HG02678 (cell line): ENCODE results near the gene PCDH1.
"Not testable (repeated sequence)": the region's sequence is repeated elsewhere in the genome, so short reads cannot be mapped to it uniquely, and the experiment has no call there.

Source experiments
- ATAC-seq: cut with Tn5 transposase; IDR thresholded peaks from one replicate; pipeline ENCODE4 v1.9.1; 2021; ENCODE audit warnings: mild to moderate bottlenecking, moderate library complexity; ENCODE audit not compliant: unreplicated experiment

The PCDH1 gene

DNA sequence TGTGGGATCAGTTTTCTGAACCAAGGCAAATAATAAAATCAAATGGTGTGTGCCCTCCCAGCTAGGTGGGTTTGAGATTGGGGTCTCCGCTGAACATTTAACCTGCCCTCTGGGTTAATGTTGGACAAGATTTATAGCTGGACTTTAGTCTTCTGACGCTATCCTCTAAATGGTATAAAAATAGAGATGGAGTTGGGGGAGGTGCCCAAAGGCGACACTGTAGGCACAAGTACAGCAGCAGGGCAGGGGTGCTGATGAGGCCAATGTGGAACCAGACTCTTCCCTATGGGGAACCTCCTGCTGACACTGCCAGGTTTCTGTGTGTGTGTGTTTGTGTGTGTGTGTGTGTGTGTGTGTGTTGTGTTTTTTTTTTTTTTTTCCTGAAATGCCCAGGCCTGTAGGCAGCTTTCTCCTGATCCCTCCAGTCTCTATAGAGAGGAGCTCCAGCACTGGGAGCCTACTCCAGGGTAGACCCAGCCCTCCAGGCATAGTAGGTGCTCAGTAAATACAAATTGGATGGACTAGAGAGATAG, 37.9 kb downstream of the PCDH1 start:
- ATAC-seq: no peak

DNA sequence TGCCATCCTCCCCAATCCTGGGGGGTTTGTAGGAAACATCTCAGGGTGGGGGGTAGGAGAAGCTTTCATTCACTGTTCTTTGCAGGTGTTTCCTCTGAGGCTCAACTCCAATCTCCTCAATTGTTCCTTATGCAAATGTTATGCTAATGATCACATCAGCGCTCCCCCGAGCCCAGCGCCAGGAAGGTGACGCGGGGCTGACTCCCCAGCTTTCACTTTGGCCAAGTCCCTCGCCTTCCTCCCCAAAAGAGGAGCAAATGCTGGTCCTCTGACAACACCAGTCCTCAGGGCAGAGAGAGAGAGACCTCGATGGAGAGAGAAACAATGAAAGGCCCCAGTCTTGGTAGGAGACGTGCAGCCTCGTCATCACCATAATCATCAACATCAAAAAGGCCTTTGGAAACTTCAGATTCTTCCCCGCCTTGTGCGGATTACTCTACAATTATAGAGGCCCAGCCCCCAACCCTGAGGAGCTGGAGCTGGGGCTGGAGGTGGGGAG, 39.1 kb downstream of the PCDH1 start:
- ATAC-seq: no peak

DNA sequence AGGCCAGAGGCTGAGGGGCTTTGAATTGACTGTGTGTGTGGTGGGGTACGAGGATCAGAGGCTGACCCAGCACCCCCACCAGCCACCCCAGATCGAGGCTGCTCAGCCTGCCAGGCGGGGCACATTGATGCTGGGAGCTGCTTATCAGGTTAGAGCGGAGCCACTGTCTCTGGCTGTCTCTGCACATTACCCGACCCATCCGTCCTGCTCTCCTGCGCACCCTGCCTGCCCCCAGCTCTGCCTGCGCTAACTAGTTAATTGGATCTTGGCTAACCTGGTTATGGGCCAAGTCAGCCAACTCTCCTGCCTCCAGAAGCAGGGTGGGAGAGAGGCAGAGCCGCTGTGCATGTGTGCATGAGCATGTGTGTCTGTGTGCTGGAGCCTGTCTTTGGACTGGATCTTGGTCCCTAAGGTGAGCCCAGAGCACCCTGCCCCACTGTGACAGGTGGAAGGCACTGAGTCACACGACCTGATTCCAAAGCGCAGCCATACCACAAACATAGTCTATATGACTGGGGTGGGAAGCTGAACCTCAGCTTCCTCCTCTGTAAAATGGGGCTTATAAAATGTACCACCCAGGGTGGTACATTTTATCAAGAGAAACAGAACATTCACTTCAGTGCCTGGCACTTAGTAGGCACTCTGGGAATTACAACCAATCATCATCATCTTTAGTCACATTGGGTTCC, 39.7 kb downstream of the PCDH1 start:
- no peak for ATAC-seq

DNA sequence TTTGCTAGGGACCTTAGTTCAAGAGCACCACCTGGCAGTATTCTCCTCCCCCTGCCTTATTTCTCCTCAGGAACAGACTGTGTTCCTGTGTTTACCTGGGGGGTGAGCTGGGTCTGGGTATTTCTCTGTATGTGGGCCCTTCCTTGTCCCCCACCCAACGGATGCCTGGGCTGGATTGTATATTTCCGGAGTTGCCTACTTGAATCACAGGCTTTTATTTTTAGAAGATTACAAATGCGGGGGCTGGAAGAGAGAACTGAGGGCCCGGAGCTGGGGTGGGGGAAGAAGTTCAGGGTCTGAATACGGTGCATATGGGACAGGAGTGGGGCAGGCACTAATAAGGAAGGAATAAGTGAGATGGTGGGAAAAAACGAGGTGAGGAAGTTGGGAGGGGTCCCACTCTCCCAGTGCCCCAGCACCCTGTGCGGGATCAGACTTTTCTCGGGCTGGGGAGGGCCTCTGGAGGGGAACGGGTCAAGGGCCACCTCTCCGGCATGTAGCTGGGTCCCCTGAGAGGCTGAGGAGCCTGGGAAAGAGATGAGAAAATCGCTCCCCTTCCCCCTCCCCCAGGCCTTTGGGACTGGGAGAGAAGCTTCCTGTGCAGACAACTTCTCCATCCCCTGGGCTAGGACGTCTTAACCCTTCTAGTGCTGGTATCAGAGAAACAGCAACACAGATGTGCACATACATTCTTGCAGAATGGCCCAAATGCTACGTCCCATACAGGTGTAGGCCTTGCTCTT, 42.1 kb downstream of the PCDH1 start:
- ATAC-seq: no peak

DNA sequence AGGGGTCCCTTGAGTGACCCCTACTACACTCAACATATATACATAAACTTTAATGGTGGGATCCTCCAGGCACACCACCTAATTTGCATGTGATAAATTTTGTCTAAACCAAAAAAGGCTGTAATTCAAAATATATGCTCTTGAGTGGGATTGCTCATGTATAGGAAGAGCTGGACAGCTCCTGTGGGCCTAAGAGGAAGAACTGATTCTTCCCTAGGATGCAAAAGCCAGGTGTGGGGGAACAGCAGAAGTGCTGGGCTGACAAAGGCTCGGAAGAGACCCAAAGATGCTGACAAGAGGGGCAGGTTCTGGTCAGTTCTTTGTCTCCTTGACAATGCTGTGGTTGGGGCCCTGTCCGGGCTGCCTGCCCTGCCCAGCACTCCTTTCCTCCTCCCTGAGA, 43.9 kb downstream of the PCDH1 start:
- no peak for ATAC-seq

DNA sequence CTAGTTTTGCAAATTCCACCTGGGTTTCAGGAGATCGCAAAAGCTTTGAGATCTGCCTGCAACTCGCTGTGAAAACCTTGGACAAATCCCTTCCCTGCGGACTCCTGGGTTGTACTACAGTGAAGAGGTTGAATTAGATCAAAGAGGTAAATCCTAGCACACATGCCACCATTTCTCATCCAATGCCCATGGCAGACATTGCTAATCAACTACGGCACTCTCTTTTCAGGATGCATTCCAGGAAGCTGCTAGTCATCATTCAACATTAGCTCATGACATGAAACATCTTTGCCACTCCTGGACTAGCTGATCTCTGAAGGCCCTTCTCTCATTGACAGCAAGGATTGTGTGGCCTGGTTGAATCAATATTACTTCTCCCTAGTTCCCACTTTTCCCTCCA, 46.1 kb downstream of the PCDH1 start:
- no peak for ATAC-seq

DNA sequence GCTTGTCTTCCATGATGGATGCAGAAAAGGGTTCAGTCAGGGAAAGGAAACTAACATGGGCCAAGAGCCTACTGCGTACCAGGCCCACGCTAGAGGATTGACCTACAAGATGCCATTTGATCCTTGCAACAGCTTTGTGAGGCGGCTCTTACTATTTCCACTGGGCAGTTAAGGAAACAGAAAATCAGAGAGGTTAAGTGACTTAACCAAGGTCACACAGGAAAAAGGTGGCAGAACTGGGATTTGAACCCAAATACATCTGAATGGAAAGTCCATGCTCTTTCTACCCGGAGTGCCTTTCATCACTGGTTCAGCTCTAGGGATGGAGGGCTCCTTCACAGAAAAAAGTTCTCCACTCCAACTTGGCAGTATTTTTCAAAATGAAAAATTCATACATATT, 50.0 kb downstream of the PCDH1 start:
- no peak for ATAC-seq

DNA sequence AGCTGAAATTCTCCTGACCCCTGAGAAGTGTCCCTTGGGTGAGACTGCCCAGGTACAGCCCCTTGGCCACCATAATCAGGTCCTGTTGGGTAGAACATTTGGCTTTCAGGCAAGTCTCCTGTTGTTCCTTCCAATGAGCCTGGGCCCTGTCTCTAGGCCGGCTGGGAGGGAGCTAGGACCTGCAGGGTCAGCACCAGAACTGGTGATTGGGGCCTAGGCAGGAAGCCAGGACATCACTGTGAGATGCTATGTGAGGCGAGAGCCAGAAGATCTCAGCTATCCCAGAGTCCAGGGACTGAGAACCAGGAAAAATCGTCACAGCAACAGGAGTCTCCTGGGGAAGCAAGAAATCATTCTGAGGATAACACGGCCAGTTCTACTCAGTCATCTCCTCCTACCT, 51.5 kb downstream of the PCDH1 start:
- no peak for ATAC-seq

DNA sequence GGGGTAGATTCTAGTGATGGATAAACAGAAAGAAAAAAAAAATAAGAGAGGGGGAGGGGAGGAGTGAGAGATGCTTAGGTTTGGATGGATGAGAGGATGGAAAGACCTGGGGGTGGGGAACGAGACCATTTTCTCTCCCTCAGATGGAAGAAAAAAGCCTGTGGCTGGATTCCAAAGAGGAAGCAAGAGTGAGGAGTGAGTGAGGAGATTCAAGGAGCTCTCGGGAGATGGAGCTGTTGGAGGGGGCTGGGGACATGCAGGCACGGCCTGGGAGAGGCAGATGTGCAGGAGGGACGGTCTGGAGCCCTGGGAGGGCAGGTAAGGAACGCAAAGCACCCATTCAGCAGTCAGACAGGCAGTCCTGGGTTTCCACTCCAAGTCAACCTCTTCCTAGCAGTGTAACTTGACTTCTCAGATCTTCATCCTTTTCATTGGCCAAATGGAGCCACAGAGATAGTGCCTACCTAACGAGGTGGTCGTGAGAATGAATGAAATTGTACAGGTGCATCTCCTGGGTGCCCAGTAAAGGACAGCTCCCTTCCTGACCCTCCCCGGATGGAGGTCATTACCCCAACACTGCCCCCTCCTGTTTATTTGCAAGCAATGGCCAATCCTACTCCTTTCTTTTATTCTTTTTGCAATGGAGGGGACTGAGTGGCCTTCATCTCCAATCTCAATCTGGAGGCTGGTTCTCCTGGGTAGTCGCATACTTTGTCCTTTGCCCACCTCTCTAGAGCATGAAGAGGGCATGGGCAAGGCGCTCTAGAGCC, 52.2 kb downstream of the PCDH1 start:
- no peak for ATAC-seq

DNA sequence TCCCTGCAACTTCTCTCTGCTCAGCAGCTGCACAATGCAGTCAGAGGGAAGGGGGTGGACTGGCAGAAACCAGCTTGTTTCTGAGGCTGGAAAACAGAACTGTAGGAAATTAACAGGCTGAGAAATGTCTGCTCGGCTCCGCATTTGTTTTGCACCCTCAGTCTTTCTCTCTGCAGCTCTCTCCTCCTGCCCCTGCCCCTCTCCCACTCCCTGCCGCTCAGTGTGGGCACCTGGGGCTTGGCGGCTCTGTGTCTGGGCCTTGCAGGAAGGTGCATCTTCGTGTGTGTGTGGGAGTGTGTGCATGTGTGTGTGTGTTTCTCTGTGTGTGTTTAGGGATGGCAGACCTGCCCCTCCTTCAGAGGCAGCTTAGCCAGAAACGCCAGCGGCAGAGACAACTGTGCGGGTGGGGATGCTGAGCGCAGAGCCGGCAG, 53.0 kb downstream of the PCDH1 start:
- ATAC-seq: no peak

DNA sequence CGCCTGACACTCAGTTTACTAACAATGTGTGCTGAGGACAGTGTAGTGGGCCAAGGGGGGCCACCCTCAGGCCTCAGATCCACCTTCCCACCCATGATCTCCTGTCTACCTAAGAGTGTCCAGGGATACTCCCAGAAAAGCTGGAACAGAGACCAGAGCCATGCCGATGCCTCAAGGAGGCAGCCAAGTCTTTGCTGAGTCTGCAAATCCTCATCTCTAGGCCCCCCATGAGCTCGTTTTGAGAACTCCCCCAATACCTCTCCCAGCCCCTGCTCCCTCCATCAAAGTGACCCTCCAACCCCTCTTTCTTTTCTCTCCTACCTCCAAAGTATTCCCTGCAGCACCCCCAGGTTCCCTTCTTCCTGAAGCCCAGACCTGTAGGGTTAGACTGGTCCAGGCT, 53.5 kb downstream of the PCDH1 start:
- ATAC-seq: no peak

DNA sequence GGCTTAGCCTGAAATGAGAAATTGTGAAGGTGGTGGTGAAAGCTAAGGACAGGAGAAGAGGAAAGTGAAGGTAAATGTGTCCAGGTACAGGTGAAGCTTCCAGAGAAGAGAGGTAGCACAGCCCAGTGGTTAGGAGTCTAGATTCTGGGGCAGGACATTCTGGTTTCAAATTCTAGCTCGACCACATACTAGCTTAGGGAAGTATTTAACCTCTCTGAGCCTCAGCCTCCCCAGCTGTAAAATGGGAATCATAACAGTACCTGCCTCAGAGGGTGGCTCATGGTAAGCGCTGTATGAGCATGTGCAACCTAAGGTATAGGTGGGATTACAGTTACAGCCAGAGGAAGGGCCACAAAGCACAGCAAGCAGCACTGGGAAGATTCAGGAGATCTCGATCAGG, 55.2 kb downstream of the PCDH1 start:
- ATAC-seq: no peak

DNA sequence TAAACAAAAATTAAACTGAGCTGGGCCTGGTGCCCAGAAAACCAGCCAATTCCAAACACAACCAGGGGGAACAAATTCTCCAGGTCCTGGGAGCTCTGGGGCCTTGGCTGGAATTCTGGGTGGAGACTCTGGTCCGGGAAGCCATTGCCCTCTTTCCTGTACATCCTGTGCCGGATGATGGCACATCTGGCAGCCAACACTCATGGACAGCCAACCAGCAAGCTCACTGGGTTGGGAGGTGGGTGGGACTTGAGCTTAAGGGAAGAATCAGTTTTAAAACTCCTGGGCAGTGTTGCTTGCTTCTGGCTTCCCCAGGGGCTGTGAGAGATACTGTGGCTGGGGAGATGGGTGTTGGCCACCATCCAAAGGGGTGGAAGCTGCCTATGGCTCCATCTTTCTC, 56.1 kb downstream of the PCDH1 start:
- no peak for ATAC-seq

DNA sequence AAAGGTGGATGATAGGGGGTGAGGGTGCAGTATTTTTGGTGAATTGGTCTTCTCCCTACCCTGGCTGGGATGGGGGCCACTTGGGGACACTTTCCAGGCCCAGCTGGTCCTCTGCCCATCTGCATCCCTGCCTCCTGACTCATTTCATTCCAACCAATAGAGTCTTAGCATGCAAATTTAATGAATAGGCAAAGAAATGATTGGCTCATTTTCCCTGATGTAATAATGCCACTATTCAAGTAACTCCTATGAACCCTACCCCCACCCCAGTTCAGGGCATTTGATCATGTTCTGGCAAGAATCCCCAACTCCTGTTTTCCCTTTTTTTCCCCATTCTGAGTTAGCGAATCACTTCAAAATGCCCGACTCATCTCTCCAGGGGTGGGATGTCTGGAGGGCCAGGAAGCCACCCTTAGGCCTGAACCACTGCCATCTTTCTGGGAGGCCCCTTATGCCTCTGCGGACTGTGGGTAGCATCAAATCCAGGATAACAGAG, 56.7 kb downstream of the PCDH1 start:
- ATAC-seq: no peak

DNA sequence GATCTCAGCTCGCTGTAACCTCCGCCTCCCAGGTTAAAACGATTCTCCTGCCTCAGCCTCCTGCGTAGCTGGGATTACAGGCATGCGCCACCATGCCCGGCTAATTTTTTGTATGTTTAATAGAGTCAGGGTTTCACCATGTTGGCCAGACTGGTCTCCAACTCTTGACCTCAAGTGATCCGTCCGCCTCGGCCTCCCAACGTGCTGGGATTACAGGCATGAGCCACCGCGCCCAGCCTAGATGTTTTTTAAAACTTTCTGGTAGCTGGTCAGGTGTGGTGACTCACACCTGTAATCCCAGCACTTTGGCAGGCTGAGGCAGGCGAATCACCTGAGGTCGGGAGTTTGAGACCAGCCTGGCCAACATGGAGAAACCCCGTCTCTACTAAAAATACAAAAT, 57.5 kb downstream of the PCDH1 start:
- not testable (repeated sequence) for ATAC-seq

DNA sequence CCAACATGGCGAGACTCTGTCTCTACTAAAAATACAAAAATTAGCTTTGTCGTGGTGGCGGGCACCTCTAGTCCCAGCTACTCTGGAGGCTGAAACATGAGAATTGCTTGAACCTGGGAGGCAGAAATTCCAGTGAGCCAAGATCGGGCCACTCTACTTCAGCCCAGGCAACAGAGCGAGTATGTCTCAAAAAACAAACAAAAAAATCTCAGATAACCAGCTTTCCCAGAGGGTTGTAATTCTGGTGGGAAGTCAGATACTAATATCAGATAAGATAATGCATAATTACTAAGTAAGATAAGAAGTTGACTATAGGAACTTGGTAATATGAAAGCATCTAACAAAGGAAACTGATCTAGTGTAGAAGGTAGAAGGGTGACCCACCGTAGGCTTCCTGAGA, 60.6 kb downstream of the PCDH1 start:
- ATAC-seq: no peak

DNA sequence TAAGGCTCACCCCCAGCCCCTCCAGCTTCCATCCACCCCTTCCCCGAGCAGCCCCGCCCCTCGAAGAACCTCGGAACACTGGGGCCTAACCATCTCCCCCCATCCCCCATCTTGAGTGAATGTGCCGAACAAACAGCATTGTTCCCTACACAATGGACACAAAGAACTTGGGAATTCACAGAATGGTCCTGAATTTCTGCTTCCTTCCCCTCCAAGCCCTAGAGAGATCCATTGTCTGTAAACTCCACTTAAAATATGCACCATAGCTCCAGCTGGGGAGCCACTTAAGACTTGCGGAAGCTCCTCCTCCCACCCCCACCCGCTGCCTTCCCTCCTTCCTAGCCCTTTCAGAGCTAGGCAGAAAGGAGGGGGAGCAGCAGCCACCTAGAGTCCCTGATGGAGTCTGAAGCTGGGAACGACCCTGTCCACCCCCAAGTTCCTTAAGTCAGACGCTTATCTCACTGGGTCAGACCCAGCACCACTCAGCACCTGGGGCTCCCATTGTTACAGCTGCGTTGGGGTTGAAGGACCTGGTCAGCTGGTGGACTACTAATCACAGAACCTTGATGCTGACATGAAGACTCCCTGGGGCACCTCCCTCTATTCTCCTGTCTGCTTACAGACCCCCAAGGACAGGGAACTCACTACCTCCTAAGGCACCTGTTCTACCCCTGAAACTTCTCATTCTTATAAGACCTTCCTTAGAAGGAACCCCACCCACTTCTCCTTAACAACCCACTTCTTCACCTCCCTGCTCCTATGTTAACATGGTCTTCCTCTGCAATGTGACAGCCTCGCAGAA, 61.4 kb downstream of the PCDH1 start:
- no peak for ATAC-seq

DNA sequence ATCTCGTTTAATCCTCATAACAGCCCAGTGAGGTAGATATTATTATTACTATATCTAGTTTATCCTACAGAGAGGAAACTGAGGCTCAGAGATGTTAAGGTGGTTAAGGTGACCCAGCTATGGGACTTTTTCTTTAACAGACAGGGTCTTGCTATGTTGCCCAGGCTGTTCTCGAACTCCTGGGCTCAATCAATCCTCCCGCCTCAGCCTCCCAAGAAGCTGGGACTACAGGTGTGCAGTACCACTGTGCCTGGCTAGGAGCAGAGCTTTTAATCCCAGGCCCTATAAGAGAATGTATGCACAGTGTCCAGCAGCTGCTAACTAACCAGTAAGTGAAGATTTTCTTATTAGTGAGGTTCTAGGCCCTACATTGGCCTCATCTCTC, 62.4 kb downstream of the PCDH1 start:
- no peak for ATAC-seq

DNA sequence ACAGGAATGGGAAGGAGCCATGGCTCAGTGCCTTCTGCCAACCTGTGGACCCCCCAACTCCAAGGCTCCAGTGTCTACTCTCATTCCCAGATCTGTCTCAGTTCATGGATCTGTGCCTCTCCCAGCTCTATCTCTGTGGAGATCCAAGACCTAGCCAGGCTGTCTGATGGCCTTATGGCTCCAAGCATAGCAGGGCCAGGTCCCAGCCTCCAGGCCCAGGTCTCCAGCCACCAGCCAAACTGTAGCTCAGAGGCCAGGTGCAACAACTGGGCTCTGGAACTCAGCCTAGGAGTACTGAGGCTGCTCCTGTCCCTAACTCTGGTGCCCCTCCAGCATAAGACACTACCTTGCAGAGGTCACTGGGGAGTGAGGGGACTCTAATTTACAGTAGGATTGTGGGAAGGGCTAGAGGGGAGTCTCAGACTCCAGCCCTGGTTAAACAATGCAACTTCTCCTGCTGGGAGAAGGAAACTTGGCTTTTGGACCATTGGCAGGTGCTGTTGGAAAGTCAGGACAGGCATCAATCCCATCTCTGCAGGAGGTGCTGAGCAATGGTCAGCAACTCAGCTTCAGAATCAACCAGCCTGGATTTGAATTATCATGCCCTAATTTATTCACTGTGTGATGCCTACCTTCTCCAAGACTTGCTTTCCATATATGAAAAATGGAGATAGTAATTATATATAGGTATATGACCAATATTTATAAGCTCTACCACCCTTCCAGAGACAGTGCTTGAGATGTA, 63.0 kb downstream of the PCDH1 start:
- ATAC-seq: no peak
